ENCODE measurements around the gene PEPD.

DNA sequence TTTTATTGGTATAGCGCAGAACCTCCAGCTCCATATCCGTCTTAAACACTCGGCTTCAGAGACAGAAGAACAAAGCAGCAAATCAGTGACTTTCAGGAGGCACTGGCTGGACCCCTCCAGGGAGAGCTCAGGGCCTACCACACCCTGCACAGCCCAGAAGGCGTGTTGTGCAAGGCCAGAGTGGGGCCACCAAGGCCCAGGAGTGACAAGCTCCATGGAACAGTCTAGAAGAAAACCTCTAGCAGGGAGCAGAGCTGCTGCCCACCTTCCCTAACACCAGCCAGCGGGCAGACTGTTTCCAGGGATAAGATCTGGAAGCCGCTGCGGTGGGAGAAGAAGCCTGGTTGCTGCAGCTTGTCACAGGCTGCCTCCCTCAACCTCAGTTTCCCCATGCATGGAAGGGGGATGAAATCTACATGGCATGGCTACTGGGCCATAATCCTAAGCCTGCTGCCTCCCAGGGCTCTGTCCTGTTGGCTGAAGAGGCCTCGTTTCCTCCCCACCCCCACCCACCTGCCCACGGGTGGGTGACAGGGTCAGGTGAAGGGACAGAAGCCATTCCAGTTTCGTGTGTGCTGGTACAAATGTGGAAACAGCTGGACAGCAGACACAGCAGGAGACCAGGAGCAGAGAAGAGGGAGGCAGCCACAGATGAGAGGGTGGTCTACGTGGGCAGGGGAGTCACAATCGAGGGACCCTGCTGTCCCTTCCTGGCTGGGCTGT, 57.4 kb downstream of the PEPD start:
- no peak for TF ChIP-seq POLR2A (IDR thresholded peaks at IDR 0.05; ENCODE audit: low read length)
- no peak for TF ChIP-seq GATA1 (IDR thresholded peaks at IDR 0.05; ENCODE audit: low read depth, low read length)

All from erythroblast (primary cell).